H9 (cell line): ENCODE measurements around the gene ELFN1. TPM values are rescaled to one million over a fixed set of nuclear protein-coding genes. Genes with fewer than 3 reads are reported as not detected.
A peak's percentile ranks its signal among the peaks of the same experiment; 100 is the strongest.

Experiments used
- DNase-seq: peaks from one replicate; pipeline ENCODE4 v3.0.0-alpha.2; 2017
- H2AFZ ChIP-seq: one replicate; pipeline ENCODE4 v1.6.1; 2013; ENCODE audit warnings: mild to moderate bottlenecking, low read length, control low read depth, moderate library complexity
- H2AK5ac ChIP-seq: 2 replicates; pipeline ENCODE4 v1.6.1; 2013; ENCODE audit warnings: low read length, control low read depth, mixed read lengths; ENCODE audit not compliant: insufficient read length
- H2BK120ac ChIP-seq: one replicate; pipeline ENCODE4 v1.6.1; 2013; ENCODE audit warnings: low read depth, mild to moderate bottlenecking, low read length, control low read depth, inconsistent platforms; ENCODE audit not compliant: poor library complexity, severe bottlenecking
- H2BK12ac ChIP-seq: 2 replicates; pipeline ENCODE4 v1.6.1; 2013; ENCODE audit warnings: low read length, control low read depth, mixed read lengths, low read depth; ENCODE audit not compliant: insufficient read length
- H2BK15ac ChIP-seq: 2 replicates; pipeline ENCODE4 v1.6.1; 2013; ENCODE audit warnings: low read depth, low read length, control low read depth
- H2BK20ac ChIP-seq: one replicate; pipeline ENCODE4 v1.6.1; 2013; ENCODE audit warnings: low read depth, mild to moderate bottlenecking, low read length, control low read depth, inconsistent platforms; ENCODE audit not compliant: poor library complexity, severe bottlenecking
- H2BK5ac ChIP-seq: 2 replicates; pipeline ENCODE4 v1.6.1; 2013; ENCODE audit warnings: low read length, control low read depth, mixed read lengths; ENCODE audit not compliant: insufficient read length
- H3K14ac ChIP-seq: 2 replicates; pipeline ENCODE4 v1.6.1; 2013; ENCODE audit warnings: low read length, control low read depth; ENCODE audit not compliant: insufficient read depth
- H3K18ac ChIP-seq: 2 replicates; pipeline ENCODE4 v1.6.1; 2013; ENCODE audit warnings: low read depth, mild to moderate bottlenecking, mixed read lengths, low read length, control low read depth; ENCODE audit not compliant: insufficient read length
- H3K23ac ChIP-seq: 2 replicates; pipeline ENCODE4 v1.6.1; 2013; ENCODE audit warnings: low read length, control low read depth, mixed read lengths, low read depth; ENCODE audit not compliant: insufficient read length
- H3K23me2 ChIP-seq: 2 replicates; pipeline ENCODE4 v1.6.1; 2013; ENCODE audit warnings: low read depth, mild to moderate bottlenecking, mixed read lengths, low read length, control low read depth; ENCODE audit not compliant: insufficient read length, poor library complexity, severe bottlenecking
- H3K27ac ChIP-seq: 2 replicates; pipeline ENCODE4 v1.5.1; 2013; ENCODE audit warnings: low read length, control low read depth, mixed read lengths, low read depth; ENCODE audit not compliant: insufficient read length
- H3K27me3 ChIP-seq: 2 replicates; pipeline ENCODE4 v1.6.1; 2013; ENCODE audit warnings: low read length, control low read depth, inconsistent platforms; ENCODE audit not compliant: insufficient read depth
- H3K4ac ChIP-seq: 2 replicates; pipeline ENCODE4 v1.6.1; 2013; ENCODE audit warnings: low read depth, mild to moderate bottlenecking, control low read depth, inconsistent platforms, low read length, moderate library complexity
- H3K4me1 ChIP-seq: 2 replicates; pipeline ENCODE4 v1.6.1; 2013; ENCODE audit warnings: low read length, control low read depth, inconsistent platforms; ENCODE audit not compliant: insufficient read depth
- H3K4me2 ChIP-seq: 2 replicates; pipeline ENCODE4 v1.6.1; 2013; ENCODE audit warnings: low read length, control low read depth, mixed read lengths; ENCODE audit not compliant: insufficient read length, insufficient read depth
- H3K56ac ChIP-seq: 2 replicates; pipeline ENCODE4 v1.6.1; 2013; ENCODE audit warnings: low read depth, mild to moderate bottlenecking, mixed read lengths, low read length, control low read depth; ENCODE audit not compliant: insufficient read length
- H3K79me1 ChIP-seq: 2 replicates; pipeline ENCODE4 v1.6.1; 2013; ENCODE audit warnings: low read depth, mild to moderate bottlenecking, moderate library complexity, low read length, control low read depth, inconsistent platforms; ENCODE audit not compliant: insufficient read depth, poor library complexity, severe bottlenecking
- H3K79me2 ChIP-seq: 2 replicates; pipeline ENCODE4 v1.6.1; 2013; ENCODE audit warnings: low read length, control low read depth, inconsistent platforms; ENCODE audit not compliant: insufficient read depth
- H3K9ac ChIP-seq: 2 replicates; pipeline ENCODE4 v1.6.1; 2013; ENCODE audit warnings: low read length, control low read depth, mixed read lengths; ENCODE audit not compliant: insufficient read length; ENCODE audit errors: extremely low read depth
- H3K9me3 ChIP-seq: one replicate; pipeline ENCODE4 v1.6.1; 2013; ENCODE audit warnings: low read depth, low read length, inconsistent platforms; ENCODE audit not compliant: control insufficient read depth
- H3T11ph ChIP-seq: one replicate; pipeline ENCODE4 v1.6.1; 2013; ENCODE audit warnings: mild to moderate bottlenecking, low read length, control low read depth, inconsistent platforms
- H4K20me1 ChIP-seq: one replicate; pipeline ENCODE4 v1.6.1; 2013; ENCODE audit not compliant: control insufficient read depth, insufficient read length, insufficient read depth
- H4K5ac ChIP-seq: 2 replicates; pipeline ENCODE4 v1.6.1; 2013; ENCODE audit warnings: low read depth, mild to moderate bottlenecking, mixed read lengths, low read length, control low read depth; ENCODE audit not compliant: insufficient read length
- H4K8ac ChIP-seq: replicated peaks from 2 replicates; pipeline ENCODE4 v1.6.1; 2013; ENCODE audit warnings: low read length, control low read depth, mixed read lengths, low read depth; ENCODE audit not compliant: insufficient read length
- H4K91ac ChIP-seq: 2 replicates; pipeline ENCODE4 v1.6.1; 2013; ENCODE audit warnings: low read depth, mild to moderate bottlenecking, moderate library complexity, mixed read lengths, low read length, control low read depth; ENCODE audit not compliant: insufficient read length
- H3K27ac Mint-ChIP-seq, 3 experiments: 2 replicates in 2 of 3; 3 replicates in 1 of 3; pipeline ENCODE4 v1.8.0; 2020 to 2021; ENCODE audit warnings: mixed read lengths in 3 of 3, mild to moderate bottlenecking in 1 of 3, moderate library complexity in 1 of 3
- H3K27me3 Mint-ChIP-seq: 2 replicates; pipeline ENCODE4 v1.8.0; 2021; ENCODE audit warnings: low read depth, mild to moderate bottlenecking, moderate library complexity, mixed read lengths
- H3K36me3 Mint-ChIP-seq, 3 experiments: 2 replicates in 2 of 3; 3 replicates in 1 of 3; pipeline ENCODE4 v1.8.0; 2020 to 2021; ENCODE audit warnings: low read depth in 3 of 3, mixed read lengths in 3 of 3; ENCODE audit not compliant: insufficient read depth in 1 of 3
- H3K4me1 Mint-ChIP-seq, 2 experiments: 2 replicates each; pipeline ENCODE4 v1.8.0; 2020; ENCODE audit warnings: mixed read lengths in 2 of 2
- H3K4me3 Mint-ChIP-seq, 2 experiments: 2 replicates in 1 of 2; 3 replicates in 1 of 2; pipeline ENCODE4 v1.8.0; 2020 to 2021; ENCODE audit warnings: mild to moderate bottlenecking in 2 of 2, mixed read lengths in 2 of 2, moderate library complexity in 1 of 2
- H3K9me3 Mint-ChIP-seq, 2 experiments: 2 replicates in 1 of 2; 3 replicates in 1 of 2; pipeline ENCODE4 v1.8.0; 2020; ENCODE audit warnings: mild to moderate bottlenecking in 2 of 2, mixed read lengths in 2 of 2, moderate library complexity in 1 of 2
- CTCF ChIP-seq: fragments of 200-600 bp; sonication (generic); conservative IDR thresholded peaks from 3 replicates; pipeline ENCODE4 v1.8.0; 2021; ENCODE audit warnings: antibody characterized with exemption, mild to moderate bottlenecking
- WGBS: extraction: QIAGEN DNeasy Blood & Tissue Kit; methylation state at CpG from one replicate; pipeline ENCODE4 v1.1.7; 2013; ENCODE audit warnings: missing lambda C conversion rate, low lambda C conversion rate, mixed read lengths; ENCODE audit not compliant: insufficient read length; ENCODE audit errors: extremely low coverage; 5-methylcytosine and 5-hydroxymethylcytosine counted together
- total RNA-seq: library from RNA; stranded (reverse); gene quantifications from 2 replicates; pipeline ENCODE4 v1.2.1, GENCODE V29; 2021

The ELFN1 gene
- total RNA-seq, 1 experiment from 2014 or later: 3.7 TPM

- Histone ChIP-seq H3K4me2 (no peak overlapping the region), H3K4ac (no peak overlapping the region), H2AFZ (no peak overlapping the region), H4K91ac (no peak overlapping the region), H3K23me2 (peaks cover 11% of the 10 kb centered on the region), H3K79me2 (no peaks in the 10 kb centered on the region), H4K8ac (no peak overlapping the region), H2BK12ac (no peak overlapping the region), H2BK20ac (no peak overlapping the region), H4K5ac (no peak overlapping the region), H3K14ac (no peak overlapping the region), H2BK5ac (no peak overlapping the region), H2BK120ac (no peak overlapping the region), H3K9me3 (no peaks in the 10 kb centered on the region), H3K79me1 (no peaks in the 10 kb centered on the region), H4K20me1 (no peaks in the 10 kb centered on the region), H3K9ac (no peak overlapping the region), H3K56ac (no peak overlapping the region), H3K27ac (no peak overlapping the region), H2BK15ac (no peak overlapping the region), H2AK5ac (no peak overlapping the region), H3K18ac (no peak overlapping the region), H3K23ac (no peak overlapping the region), H3T11ph (no peak overlapping the region), H3K4me1 (no peaks in the 10 kb centered on the region), H3K27me3 (peaks cover 24% of the 10 kb centered on the region; the same call in 1 of the 2 replicates)
- no peak overlapping the region for H3K27ac Mint-ChIP-seq
- peaks cover 70% of the 10 kb centered on the region for H3K27me3 Mint-ChIP-seq
- no peak for TF ChIP-seq CTCF
- peaks cover 2 to 4% of the 10 kb centered on the region in 2 experiments; a peak in 2 of 5 replicates for H3K9me3 Mint-ChIP-seq
- H3K4me1 Mint-ChIP-seq: peaks cover 2 to 9% of the 10 kb centered on the region in 2 experiments; a peak in 2 of 4 replicates
- no CpG with 5 or more reads among the region's 3 CpGs for WGBS
- peak; percentile 26 for DNase-seq
- no peak overlapping the region for H3K4me3 Mint-ChIP-seq
- H3K36me3 Mint-ChIP-seq: no peaks in the 10 kb centered on the region
These were observed 8.0 kb upstream of the ELFN1 start for GRCh38 chr7:1662101-1662500.
